HT1080 (cell line): Measurements from ENCODE around the gene NDUFS8. TPM values are rescaled to one million over a fixed set of nuclear protein-coding genes. Genes with fewer than 3 reads are reported as not detected.

ENCODE experiments used
- DNase-seq: peaks from one replicate; pipeline ENCODE4 v3.0.0-alpha.2; 2015; ENCODE audit warnings: low read depth
- total RNA-seq: library from RNA; depleted of rRNA; stranded (reverse); fragments of >200 nt; shearing (Covaris generic); gene quantifications from 2 replicates; pipeline ENCODE4 v1.2.3, GENCODE V29; 2014

NDUFS8 gene
- total RNA-seq, 1 experiment from 2014 or later = 304 TPM

DNA sequence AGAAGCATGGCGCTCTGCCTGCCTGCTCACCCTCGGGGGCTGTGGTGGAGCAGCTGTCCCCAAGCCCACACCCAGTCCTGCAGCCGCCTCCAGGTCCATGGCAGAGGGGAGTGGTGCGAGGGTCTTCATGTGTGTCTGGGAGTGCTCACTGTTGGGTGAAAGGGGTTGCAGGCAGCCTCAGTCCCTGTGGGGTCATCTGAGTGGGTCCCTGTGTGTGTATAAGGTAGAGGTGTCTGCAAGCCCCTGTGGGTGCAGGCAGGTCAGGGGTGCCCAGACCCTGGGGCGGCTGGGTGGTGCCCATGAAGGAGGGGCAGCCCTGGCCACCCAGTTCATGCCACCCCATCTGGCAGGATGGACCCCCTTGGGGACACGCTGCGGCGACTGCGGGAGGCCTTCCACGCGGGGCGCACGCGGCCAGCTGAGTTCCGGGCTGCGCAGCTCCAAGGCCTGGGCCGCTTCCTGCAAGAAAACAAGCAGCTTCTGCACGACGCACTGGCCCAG, 15.5 kb upstream of the NDUFS8 start:
- no peak for DNase-seq

DNA sequence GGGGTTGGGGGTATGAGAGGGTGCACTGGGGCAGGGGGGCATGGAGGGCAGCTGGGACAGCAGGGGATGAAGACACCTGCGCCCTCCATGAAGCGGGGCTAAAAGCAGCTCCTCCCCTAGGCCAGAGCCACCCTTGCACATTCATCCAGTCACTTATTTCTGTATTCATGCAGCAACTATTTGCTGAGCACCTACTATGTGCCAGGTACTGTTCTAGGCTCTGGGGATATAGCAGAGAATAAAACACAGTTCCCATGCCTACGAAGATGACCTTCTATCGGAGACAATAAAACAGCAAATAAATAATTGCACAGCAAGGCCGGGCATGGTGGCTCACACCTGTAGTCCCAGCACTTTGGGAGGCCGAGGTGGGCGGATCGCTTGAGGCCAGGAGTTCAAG, 15.0 kb upstream of the NDUFS8 start:
- DNase-seq = no peak

- no peak for DNase-seq
Observed at GRCh38 chr11:68016161-68016903, 14.1 kb upstream of the NDUFS8 start.

DNA sequence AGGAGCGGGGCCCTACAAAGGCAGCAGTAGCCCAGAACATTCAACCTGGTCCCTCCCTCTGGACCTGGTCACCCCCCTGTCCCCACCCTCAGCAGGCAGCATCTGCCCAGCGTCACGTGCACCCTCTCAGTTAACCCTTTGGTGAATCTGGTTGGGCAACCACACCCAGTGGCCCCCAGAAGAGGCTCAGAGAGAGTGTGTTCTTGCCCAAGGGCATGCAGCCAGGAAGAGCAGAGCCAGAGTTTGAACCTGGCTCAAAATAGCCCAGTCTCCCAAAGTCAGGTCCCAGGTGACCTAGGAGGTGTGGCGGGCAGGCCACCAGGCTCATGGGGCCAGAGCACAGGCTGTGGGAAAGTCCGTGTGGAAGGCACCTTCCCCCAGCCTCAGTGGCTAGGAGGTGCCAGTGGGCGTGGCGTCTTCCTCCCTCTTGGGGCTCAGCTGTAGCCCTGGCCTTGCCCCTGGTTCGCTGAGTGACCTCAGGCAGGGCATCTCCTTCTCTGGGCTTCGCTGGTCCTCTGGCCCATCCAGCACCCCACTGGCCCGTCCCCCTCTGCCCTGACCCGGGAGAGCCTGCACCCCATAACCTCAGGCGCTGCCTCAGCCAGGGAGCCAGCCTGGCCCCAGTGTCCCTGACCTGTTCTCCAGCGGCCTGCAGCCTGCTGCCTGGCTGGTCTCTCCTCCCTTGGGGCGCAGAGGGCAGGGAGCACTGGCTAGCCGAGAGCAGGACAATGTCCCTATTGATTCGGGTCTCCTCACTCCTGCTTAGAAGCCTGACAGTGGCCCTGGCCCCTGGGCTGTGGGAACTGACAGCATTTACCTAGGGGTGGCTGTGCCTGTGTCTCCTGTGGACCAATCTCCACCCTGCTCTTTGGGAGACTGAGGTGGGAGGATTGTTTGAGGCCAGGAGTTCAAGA, 13.3 kb upstream of the NDUFS8 start:
- no peak for DNase-seq

DNA sequence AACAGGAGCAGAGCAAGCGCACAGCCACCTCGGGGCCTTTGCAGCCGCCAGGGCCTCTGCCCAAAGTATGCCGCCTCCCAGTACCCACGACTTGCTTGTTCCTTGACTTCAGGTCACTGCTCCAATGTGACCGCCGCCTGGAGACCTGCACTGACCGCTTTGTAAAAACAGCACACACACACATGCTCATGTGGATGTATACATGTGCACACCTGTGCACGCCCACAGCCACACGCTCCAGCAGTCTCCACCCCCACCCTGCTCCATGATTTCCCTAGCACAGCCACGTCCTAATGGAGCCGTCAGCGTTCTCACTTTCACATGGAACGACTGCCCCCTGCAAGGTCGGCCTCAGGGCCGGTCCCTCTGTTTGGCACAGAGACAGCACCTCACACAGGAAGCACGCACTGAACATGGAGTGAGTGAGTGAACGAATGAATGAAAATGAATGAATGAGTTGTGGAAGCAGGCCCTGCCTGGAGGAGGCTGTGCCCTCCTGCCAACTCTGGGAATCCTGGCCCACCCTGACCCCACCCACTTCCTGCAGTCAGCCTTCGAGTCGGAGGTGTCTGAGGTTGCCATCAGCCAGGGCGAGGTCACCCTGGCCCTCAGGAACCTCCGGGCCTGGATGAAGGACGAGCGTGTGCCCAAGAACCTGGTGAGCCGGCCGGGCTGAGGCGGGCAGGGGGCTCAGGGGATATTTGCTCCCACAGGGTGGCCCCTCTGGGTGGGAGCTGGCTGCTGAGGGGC, 12.3 kb upstream of the NDUFS8 start:
- DNase-seq = no peak

DNA sequence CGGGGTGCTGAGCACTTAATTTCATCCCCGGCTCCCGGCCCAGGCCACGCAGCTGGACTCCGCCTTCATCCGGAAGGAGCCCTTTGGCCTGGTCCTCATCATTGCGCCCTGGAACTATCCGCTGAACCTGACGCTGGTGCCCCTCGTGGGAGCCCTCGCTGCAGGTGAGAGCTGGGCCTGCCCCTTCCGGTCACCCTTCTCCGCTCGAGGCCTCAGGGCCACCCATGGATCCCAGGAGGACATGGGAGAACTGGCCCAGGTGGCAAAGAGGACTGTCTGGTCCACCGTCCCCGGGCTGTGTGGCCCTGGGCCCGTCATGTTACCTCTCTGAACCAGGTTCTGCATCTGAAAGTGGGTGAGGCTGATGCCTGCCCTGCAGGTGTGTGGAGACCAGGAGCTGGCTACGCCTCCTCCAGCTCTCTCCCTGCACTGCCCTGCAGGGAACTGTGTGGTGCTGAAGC, 11.7 kb upstream of the NDUFS8 start:
- no peak for DNase-seq

- no peak for DNase-seq
Observed at GRCh38 chr11:68019486-68019885, 11.0 kb upstream of the NDUFS8 start.

- peak; percentile 52 for DNase-seq
Observed at GRCh38 chr11:68020575-68020974, 9.9 kb upstream of the NDUFS8 start.

DNA sequence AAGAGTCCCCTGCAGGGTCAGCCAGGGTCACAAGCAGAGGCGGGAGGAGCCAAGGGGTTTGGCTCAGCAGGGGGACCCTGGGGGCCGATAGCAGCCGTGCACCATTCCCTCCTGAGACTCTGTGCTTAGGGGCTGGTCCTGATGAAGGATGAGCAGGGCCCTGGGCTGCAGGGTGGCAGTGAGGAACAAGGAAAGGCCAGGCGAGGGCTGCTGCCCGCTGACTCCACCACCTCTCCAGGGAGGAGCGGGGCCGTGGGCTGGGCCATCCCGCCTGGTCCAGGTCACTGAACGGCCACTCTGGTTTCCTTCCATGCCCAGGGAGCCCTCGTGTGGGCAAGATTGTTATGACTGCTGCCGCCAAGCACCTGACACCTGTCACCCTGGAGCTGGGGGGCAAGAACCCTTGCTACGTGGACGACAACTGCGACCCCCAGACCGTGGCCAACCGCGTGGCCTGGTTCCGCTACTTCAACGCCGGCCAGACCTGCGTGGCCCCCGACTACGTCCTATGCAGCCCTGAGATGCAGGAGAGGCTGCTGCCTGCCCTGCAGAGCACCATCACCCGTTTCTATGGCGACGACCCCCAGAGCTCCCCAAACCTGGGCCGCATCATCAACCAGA, 9.2 kb upstream of the NDUFS8 start:
- DNase-seq = peak; percentile 32

DNA sequence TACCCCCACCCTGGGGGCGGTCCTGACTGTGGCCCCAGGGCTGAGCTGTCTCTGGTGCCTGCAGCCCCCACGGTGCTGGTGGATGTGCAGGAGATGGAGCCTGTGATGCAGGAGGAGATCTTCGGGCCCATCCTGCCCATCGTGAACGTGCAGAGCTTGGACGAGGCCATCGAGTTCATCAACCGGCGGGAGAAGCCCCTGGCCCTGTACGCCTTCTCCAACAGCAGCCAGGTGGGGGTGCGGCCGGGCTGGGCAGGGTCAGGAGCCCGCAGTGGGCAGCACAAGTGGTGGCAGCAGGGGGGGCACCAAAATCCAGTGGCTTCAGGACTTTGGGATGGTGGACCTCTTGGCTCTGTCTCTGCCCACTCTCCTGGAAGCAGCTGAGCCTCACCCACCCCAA, 8.0 kb upstream of the NDUFS8 start:
- DNase-seq = no peak

- DNase-seq = no peak
Observed at GRCh38 chr11:68024508-68024907, 6.0 kb upstream of the NDUFS8 start.

DNA sequence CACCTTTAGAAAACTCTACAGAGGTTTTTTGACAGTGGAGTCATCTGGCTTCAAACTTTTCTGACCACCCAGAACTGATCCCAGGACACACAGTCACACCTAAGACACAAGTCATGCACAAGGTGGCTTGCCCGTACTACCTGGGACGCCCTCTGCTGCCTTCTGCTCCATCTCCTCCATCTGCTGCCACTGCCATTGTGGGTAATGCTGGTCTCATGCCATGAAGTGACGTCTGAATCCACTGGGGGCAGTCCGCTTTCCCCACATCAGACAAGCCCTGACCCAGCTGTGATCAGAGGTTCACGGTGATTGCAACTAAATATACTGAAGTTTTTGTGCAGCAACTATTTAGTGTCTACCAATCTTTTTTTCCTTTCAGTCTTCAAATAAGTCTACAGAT, 5.4 kb upstream of the NDUFS8 start:
- no peak for DNase-seq

DNA sequence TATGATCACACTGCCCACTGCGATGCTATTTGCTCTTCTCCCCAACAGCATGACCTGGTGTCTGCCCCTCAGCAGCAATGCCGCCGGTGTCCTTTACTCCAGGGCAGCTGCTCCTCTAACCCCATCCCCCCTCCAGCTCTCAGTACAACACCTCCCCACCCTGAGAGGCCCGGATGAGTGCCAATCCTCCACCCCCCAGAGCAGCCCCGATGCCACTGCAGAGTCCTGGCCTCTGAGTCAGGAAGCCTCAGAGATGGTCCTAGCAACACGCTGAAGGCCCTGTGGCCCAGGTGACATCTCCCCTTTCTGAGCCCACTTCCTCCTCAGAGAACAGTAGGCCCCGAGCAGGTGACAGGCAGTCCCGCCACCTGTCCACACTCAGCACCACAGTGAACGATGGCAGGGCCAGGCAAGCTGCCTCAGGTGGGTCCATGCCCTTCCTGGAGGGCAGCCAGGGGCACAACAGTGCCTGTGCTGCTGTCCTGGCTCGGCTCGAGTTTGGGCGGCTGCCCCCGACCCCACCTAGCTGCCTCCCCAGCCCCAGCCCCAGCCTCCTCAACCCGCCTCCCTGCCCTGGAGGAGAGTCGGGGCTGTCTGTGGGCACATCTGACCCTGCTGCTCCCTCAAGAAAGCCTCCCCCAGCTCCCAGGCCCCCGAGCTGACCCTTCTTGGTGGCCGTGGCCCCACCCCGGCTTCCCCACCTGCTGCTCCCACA, 3.9 kb upstream of the NDUFS8 start:
- DNase-seq = no peak

DNA sequence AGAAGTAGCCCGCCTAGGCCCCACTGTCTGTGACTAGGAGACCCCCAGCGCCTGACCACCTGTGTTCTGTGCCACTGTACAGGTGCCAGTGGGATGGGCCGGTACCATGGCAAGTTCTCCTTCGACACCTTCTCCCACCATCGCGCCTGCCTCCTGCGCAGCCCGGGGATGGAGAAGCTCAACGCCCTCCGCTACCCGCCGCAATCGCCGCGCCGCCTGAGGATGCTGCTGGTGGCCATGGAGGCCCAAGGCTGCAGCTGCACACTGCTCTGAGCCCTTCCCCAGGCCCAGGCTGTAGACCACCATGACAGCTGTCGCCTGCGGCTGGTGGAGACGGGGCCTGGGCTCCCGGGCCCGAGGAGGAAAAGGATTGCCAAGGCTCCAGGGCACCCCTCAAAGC, 2.8 kb upstream of the NDUFS8 start:
- DNase-seq = no peak

- peak; percentile 73 for DNase-seq
Observed at GRCh38 chr11:68028802-68029545, 1.5 kb upstream of the NDUFS8 start.

GRCh38 chr11:68031144-68031464, 623 bp downstream of the NDUFS8 start:
- DNase-seq = no peak

GRCh38 chr11:68032003-68032402, 1.5 kb downstream of the NDUFS8 start:
- DNase-seq = no peak

DNA sequence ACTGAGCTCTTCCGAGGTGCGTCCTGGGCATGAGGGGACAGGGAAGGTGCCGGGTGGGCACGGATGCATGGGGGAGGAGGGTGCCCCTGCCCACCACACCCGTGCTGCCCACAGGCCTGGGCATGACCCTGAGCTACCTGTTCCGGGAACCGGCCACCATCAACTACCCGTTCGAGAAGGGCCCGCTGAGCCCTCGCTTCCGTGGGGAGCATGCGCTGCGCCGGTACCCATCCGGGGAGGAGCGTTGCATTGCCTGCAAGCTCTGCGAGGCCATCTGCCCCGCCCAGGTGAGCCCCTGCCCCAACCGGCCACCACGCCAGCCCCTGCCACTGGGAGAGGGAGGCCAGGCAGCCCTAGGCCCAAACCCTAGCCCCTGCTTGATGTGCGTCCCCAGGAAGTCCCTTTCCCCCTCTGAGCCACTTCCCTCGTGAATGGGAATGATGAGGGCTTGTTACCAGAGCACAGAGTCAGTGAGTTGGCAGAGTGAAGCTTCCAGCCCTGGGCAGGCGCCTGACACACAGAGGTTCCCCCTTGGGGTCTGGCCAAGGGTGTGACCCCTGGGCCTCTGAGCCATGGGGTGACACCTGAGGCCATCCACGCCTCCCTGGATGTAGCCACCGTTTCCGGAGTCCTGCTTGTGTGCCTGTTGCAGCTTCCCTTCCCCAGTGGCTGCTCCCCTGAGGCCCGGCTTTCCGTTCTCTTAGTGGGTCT, 2.7 kb downstream of the NDUFS8 start:
- DNase-seq = no peak

DNA sequence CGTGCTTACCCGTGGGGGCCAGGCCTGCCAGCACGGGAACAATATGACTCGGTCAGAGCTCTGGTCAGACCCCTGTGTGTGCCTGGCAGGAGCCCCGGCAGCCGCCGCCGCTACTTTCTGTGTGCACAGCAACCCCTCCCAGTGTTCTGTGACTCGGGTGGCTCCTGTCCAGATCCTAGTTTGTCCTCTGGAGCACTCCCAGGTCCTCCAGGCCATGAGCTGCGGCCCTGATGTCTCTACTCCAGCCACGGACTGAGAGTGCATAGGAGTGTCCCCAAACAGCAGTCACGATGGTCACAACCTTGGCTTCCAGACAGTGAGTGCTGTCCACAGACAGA, 3.2 kb downstream of the NDUFS8 start:
- DNase-seq = no peak
